HK-2 (cell line): ENCODE data around the gene WNK2.

Experiments
- DNase-seq: peaks from one replicate; pipeline ENCODE4 v3.0.0-alpha.2; 2018; ENCODE audit not compliant: unreplicated experiment

Gene WNK2

GRCh38 chr9:93185266-93186214 lies 1.6 kb downstream of the WNK2 start:
- no peak for DNase-seq

GRCh38 chr9:93186215-93186945 lies 2.4 kb downstream of the WNK2 start:
- DNase-seq = no peak

GRCh38 chr9:93187047-93187446 lies 3.1 kb downstream of the WNK2 start:
- DNase-seq = no peak

- DNase-seq = no peak
Observed at GRCh38 chr9:93187574-93187973, 3.6 kb downstream of the WNK2 start.

GRCh38 chr9:93188426-93189368 lies 4.8 kb downstream of the WNK2 start:
- no peak for DNase-seq

GRCh38 chr9:93189369-93190132 lies 5.6 kb downstream of the WNK2 start:
- DNase-seq = no peak

GRCh38 chr9:93190133-93190525 lies 6.2 kb downstream of the WNK2 start:
- no peak for DNase-seq

- no peak for DNase-seq
Observed at GRCh38 chr9:93190656-93191353, 6.9 kb downstream of the WNK2 start.

GRCh38 chr9:93191354-93191660 lies 7.4 kb downstream of the WNK2 start:
- no peak for DNase-seq

GRCh38 chr9:93192721-93193387 lies 8.9 kb downstream of the WNK2 start:
- DNase-seq = no peak

GRCh38 chr9:93193388-93194220 lies 9.7 kb downstream of the WNK2 start:
- DNase-seq = no peak

GRCh38 chr9:93194221-93194625 lies 10.3 kb downstream of the WNK2 start:
- no peak for DNase-seq

GRCh38 chr9:93194641-93195040 lies 10.7 kb downstream of the WNK2 start:
- DNase-seq = no peak

- DNase-seq = no peak
Observed at GRCh38 chr9:93196096-93197055, 12.4 kb downstream of the WNK2 start.

- DNase-seq = no peak
Observed at GRCh38 chr9:93197670-93198069, 13.7 kb downstream of the WNK2 start.

- DNase-seq = no peak
Observed at GRCh38 chr9:93198117-93198837, 14.3 kb downstream of the WNK2 start.
